GM19240 (cell line): ENCODE results near the gene PELI1.

Source experiments
- DNase-seq: peaks from one replicate; pipeline ENCODE4 v3.0.0; 2011; ENCODE audit warnings: low spot score; ENCODE audit not compliant: insufficient read length

Gene PELI1

DNA sequence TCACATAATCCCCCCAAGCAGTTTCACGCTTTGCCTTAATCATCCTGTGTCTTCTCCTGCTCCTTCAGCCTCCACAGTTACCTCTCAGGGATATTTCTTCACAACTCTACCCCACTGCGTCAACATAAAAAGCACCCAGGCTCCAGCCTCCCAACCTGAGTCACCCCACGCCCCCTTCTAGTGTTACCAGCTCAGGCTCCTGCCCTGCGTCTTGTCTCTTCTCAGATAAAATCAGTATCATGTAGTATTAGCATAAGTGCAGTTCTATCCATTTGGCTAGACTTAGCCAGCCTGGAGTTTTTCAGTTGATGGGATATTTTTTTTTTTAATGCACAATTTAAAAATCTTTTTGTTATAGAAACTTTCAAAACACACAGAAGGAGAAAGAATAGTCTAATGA lies 9.6 kb upstream of the PELI1 start:
- DNase-seq, result no peak

GRCh38 chr2:64151476-64151875 lies 7.3 kb upstream of the PELI1 start:
- DNase-seq, result no peak

DNA sequence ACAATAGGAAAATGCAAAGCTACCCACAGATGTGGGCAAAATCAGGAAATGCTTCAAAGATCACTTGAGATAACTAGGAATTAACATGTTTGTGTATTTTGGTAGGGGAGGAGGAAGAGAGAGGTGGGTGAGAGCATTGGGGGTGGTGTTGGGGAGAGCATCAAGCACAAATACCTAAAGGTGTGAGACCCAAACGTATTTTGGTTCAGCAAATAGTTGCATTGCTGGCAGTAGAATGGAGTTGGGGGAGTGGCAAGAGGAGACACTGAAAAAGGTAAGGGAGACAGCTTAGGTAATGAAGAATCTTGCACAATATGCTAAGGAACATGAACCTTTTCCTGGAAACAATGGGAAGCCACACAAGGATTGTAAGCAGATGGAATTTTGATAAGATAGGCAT lies 1.5 kb upstream of the PELI1 start:
- DNase-seq, result no peak

- DNase-seq, result no peak
Measured at GRCh38 chr2:64145119-64145518, 899 bp upstream of the PELI1 start.

DNA sequence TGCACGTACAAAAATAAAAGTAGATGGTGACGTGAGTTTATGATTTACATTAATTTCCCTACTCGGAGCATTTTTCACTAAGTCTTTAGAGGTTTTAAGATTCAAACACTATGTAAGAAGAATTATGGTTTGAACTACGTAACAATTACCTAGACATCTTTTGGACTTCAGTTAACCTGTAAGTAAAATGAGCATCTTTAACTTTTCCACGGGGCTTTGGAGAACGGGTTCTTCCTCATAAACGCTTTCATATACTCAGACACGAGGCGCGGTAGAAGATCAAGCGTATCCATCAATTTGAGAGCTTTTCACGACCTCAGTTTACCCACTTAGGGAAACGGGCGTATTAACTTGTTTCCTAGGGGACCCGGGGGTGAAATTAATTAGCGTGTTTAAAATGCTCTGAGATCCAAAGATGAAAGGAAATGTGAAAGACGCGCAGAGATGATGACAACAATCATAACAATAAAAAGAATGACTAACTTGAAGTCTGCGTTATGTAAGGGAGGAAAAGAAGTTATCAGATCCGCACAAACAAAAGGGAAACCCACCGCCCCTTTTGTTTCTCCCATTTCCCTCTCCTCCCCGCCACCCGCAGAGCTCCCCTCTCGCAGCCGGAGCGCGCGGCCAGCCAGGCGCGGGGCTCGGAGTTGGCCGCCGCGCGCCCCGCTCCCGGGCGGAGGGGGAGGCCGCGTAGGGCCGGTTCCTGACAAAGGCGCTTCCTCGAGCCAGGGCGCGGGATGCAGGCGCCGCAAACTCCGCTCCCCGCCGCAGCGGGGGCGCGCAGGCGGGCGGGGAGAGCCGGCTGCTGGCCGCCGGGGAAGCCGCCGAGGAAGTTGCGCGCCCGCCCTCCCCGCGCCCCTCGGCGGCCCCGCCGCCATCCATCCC lies 807 bp downstream of the PELI1 start:
- no peak for DNase-seq

DNA sequence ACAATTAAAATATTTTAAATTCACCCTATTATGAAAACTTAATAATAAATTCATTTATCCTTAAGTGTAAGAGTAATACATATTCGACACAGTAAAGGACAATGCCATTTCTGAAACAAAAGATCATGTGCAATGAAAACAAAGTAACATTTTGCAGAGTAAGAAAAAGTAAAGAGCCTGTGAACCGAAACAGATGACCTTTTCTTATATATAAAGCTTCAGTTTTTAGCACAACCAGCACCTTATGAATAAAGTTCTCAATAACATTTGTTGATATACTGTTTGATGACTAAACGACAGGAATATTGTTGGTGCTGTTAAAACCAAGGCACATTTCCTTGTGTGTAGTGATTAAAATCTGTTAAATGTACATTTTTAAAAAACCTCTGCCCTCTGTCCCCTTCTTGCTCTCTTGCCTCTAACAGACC lies 1.5 kb downstream of the PELI1 start:
- DNase-seq, result no peak

- DNase-seq, result no peak
Measured at GRCh38 chr2:64141674-64142405, 2.4 kb downstream of the PELI1 start.

- DNase-seq, result no peak
Measured at GRCh38 chr2:64140665-64141200, 3.5 kb downstream of the PELI1 start.

- DNase-seq, result no peak
Measured at GRCh38 chr2:64139956-64140355, 4.3 kb downstream of the PELI1 start.

GRCh38 chr2:64137996-64138395 lies 6.2 kb downstream of the PELI1 start:
- DNase-seq, result no peak

GRCh38 chr2:64137567-64137966 lies 6.7 kb downstream of the PELI1 start:
- no peak for DNase-seq

DNA sequence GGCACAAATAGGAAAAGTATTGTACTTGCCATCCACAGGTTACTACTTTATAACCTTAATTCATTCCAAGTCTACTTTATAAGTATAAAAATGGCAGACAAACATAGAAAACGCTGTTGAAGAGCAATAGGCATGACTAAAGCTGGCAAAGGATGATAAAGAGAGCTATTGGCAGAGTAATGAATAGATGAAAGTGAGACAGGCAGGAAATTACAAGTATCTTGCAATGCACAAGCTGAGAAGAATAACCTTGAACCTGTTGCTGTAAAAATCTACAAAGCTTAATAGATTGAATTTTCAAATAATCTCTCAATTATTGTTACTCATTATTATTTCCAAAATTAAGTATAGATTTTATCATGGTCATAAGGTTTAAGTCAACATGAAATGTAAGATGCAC lies 8.8 kb downstream of the PELI1 start:
- DNase-seq, result no peak

- no peak for DNase-seq
Measured at GRCh38 chr2:64134813-64135212, 9.4 kb downstream of the PELI1 start.

- no peak for DNase-seq
Measured at GRCh38 chr2:64133828-64134227, 10.4 kb downstream of the PELI1 start.

- DNase-seq, result no peak
Measured at GRCh38 chr2:64133354-64133753, 10.9 kb downstream of the PELI1 start.

DNA sequence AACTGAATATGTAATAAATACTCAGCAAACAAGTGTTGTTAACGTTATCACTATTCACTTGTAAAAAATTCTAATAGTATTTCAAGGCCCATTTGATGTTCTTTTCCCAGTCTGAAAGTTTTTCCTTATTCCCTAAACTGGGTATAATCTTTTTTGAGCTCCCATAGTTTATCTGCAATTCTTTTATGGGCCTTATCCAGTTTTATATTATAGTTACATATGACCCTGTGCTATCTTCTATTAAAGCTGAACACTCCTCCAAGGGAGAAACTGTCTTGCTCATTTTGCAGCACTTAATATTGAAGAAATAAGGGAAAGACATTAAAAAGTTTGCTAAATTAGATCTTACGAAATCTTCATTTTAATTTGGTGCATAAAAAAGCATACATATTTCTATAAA lies 13.9 kb downstream of the PELI1 start:
- DNase-seq, result no peak

GRCh38 chr2:64128943-64129391 lies 15.3 kb downstream of the PELI1 start:
- DNase-seq, result no peak

DNA sequence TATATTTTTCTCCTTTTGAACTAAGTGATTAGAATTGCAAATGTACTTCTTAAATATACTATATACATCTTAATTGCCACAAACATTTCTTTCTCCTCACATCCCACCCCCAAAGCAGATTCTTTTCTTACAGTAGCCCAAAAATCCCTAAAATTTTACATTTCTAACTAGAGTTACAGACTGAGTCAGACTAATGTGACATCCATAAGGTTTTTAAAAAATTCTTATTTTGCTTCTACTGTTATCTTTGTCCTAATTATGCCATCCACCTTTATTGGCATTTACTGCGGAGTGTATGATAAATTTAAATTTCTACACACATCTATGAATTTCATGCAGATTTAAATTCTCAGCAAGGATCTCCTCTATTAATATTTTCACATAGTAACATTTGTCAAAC lies 15.8 kb downstream of the PELI1 start:
- DNase-seq, result no peak

DNA sequence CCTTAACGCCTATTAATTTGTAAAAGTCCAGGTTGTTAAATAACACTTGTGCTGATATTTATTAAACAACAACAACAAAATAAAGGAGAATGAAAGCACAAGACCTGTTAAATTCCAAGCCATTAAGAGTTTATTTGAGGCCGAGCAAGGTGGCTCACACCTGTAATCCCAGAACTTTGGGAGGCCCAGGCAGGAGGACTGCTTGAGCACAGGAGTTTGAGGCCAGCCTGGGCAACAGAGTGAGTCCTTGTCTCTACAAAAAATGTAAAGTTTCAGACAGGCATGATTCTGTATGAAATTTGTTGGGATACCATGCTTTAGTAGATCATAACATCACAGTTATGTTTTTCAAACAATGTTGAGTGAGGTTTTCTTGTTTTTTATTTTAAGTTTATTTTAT lies 17.1 kb downstream of the PELI1 start:
- no peak for DNase-seq

GRCh38 chr2:64126601-64127000 lies 17.6 kb downstream of the PELI1 start:
- DNase-seq, result no peak

DNA sequence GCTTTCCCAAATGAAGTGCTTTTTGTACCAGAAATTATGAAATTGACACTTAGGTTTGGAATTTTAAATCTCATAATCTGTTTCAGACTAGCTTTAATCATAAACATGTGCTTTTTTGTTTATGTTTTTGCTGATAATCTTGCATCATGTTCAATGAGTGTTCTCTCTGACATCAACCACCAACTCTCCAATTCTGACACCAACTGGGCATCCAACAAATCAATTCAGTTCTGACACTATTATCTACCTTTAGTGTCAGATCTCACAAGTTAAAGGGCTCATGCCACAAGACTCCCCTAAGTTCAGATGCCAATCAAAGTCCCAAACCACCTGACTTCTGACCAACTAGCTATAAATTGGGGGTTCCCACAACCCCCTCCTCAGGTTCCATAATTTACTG lies 19.6 kb downstream of the PELI1 start:
- DNase-seq, result no peak

- DNase-seq, result no peak
Measured at GRCh38 chr2:64124168-64124567, 20.1 kb downstream of the PELI1 start.
